HepG2 (cell line): ENCODE data around the gene INF2. TPM values are rescaled to one million over a fixed set of nuclear protein-coding genes. Genes with fewer than 3 reads are reported as not detected.

Experiments used
- AGO2 ChIP-seq: fragments of 200-400 bp; formaldehyde crosslinking; optimal IDR thresholded peaks from 2 replicates; pipeline ENCODE3; 2017; ENCODE audit warnings: mild to moderate bottlenecking, low read depth, low read length, moderate library complexity
- CENPBD1 ChIP-seq: sonication (generic); formaldehyde crosslinking; IDR thresholded peaks from 2 replicates; pipeline ENCODE4 v1.8.0; 2022; ENCODE audit warnings: missing genetic modification reagents, low read depth, mild to moderate bottlenecking, borderline replicate concordance
- ESRRA ChIP-seq: sonication (generic); formaldehyde crosslinking; IDR thresholded peaks from 2 replicates; pipeline ENCODE4 v1.5.1; 2020; ENCODE audit warnings: mild to moderate bottlenecking, low read depth, missing genetic modification reagents
- MLX ChIP-seq: IDR thresholded peaks from 2 replicates; pipeline ENCODE4 v1.6.1; 2016
- RBAK ChIP-seq: sonication (generic); formaldehyde crosslinking; IDR thresholded peaks from 2 replicates; pipeline ENCODE4 v1.5.1; 2020; ENCODE audit warnings: mild to moderate bottlenecking, missing genetic modification reagents
- REXO4 ChIP-seq: sonication (generic); formaldehyde crosslinking; IDR thresholded peaks from 2 replicates; pipeline ENCODE4 v1.8.0; 2022; ENCODE audit warnings: missing genetic modification reagents, mild to moderate bottlenecking, borderline replicate concordance
- SIX1 ChIP-seq: sonication (generic); formaldehyde crosslinking; IDR thresholded peaks from 2 replicates; pipeline ENCODE4 v1.4.0; 2020; ENCODE audit warnings: missing genetic modification reagents, borderline replicate concordance
- YY1 ChIP-seq: IDR thresholded peaks from 2 replicates; pipeline ENCODE4 v1.6.1; 2011; ENCODE audit warnings: low read length, low read depth, moderate library complexity, mild to moderate bottlenecking; ENCODE audit not compliant: insufficient read depth, insufficient replicate concordance
- ZBTB20 ChIP-seq: sonication (generic); formaldehyde crosslinking; IDR thresholded peaks from 2 replicates; pipeline ENCODE4 v1.8.1; 2023; ENCODE audit warnings: missing genetic modification reagents, low read depth, mild to moderate bottlenecking, borderline replicate concordance
- ZFY ChIP-seq: sonication (generic); formaldehyde crosslinking; IDR thresholded peaks from 2 replicates; pipeline ENCODE4 v1.4.0; 2020; ENCODE audit warnings: missing genetic modification reagents
- ZNF34 ChIP-seq: sonication (generic); formaldehyde crosslinking; IDR thresholded peaks from 2 replicates; pipeline ENCODE4 v1.4.0; 2020; ENCODE audit warnings: mild to moderate bottlenecking, missing genetic modification reagents, borderline replicate concordance
- ZNF430 ChIP-seq: sonication (generic); formaldehyde crosslinking; IDR thresholded peaks from 2 replicates; pipeline ENCODE4 v1.9.0; 2021; ENCODE audit warnings: mild to moderate bottlenecking, missing genetic modification reagents
- ZNF503 ChIP-seq: sonication (generic); formaldehyde crosslinking; IDR thresholded peaks from 2 replicates; pipeline ENCODE4 v1.4.0; 2020; ENCODE audit warnings: missing genetic modification reagents
- ZNF704 ChIP-seq: sonication (generic); formaldehyde crosslinking; IDR thresholded peaks from 2 replicates; pipeline ENCODE4 v1.8.1; 2023; ENCODE audit warnings: mild to moderate bottlenecking, inconsistent platforms, moderate library complexity, missing genetic modification reagents, borderline replicate concordance
- ZNF850 ChIP-seq: sonication (generic); formaldehyde crosslinking; conservative IDR thresholded peaks from 2 replicates; pipeline ENCODE4 v1.9.0; 2021; ENCODE audit warnings: mild to moderate bottlenecking, missing genetic modification reagents
- ZSCAN25 ChIP-seq: sonication (generic); formaldehyde crosslinking; IDR thresholded peaks from 2 replicates; pipeline ENCODE4 v1.8.0; 2022; ENCODE audit warnings: mild to moderate bottlenecking, missing genetic modification reagents
- polyA plus RNA-seq, 8 experiments: library from polyadenylated mRNA; depleted of rRNA in 3 of 8; stranded (reverse) in 7 of 8; unstranded in 1 of 8; fragments of >200 nt; fragmentation: Illumina TruSeq in 4 of 8; extraction: Trizol in 4 of 8; gene quantifications; 2 replicates each; pipeline versions ENCODE4 v1.2.1 to v1.2.3, GENCODE V29; 2011 to 2016; ENCODE audit warnings: low read depth in 4 of 8, missing spikeins in 1 of 8, mixed read lengths in 1 of 8; ENCODE audit not compliant: insufficient read depth in 1 of 8
- total RNA-seq, 5 experiments: library from RNA; depleted of rRNA; stranded (reverse); fragments of >200 nt; fragmentation: Illumina TruSeq; extraction: Trizol; gene quantifications; 2 replicates each; pipeline ENCODE4 v1.2.3, GENCODE V29; 2016; ENCODE audit warnings: low read depth in 1 of 5
- TF ChIP-seq, protein P1 (sequence below): IDR thresholded peaks from 2 replicates; pipeline ENCODE4 v1.6.1; 2016; ENCODE audit warnings: missing genetic modification reagents, missing compliant biosample characterization
- TF ChIP-seq, protein P2 (sequence below): sonication (generic); formaldehyde crosslinking; IDR thresholded peaks from 2 replicates; pipeline ENCODE4 v1.4.0; 2020; ENCODE audit warnings: mild to moderate bottlenecking, missing genetic modification reagents
- TF ChIP-seq, protein P3 (sequence below): sonication (generic); formaldehyde crosslinking; IDR thresholded peaks from 2 replicates; pipeline ENCODE4 v1.5.0; 2020; ENCODE audit warnings: mild to moderate bottlenecking, missing genetic modification reagents
- TF ChIP-seq, protein P4 (sequence below): sonication (generic); formaldehyde crosslinking; IDR thresholded peaks from 2 replicates; pipeline ENCODE4 v1.5.0; 2020; ENCODE audit warnings: mild to moderate bottlenecking, low read depth, missing genetic modification reagents, borderline replicate concordance

Gene INF2
- total and polyA plus RNA-seq, 2 of the 13 experiments (the other 11 are each of a cell fraction or from before 2014, with no cell fraction given), result 16.4 to 26.4 TPM

- TF ChIP-seq ESRRA (CRISPR knock-in tag) (peak; percentile 93), CENPBD1 (CRISPR knock-in tag) (no peak), AGO2 (peak; percentile 55), ZFY (peak; percentile 79), MLX (peak; percentile 93), YY1 (peak; percentile 66), SIX1 (CRISPR knock-in tag) (peak; percentile 54; the same call in 1 of the 2 replicates), ZNF430 (CRISPR knock-in tag) (peak; percentile 93), ZNF34 (CRISPR knock-in tag) (no peak), ZNF503 (CRISPR knock-in tag) (no peak), REXO4 (CRISPR knock-in tag) (no peak), RBAK (CRISPR knock-in tag) (no peak), ZBTB20 (CRISPR knock-in tag) (peak; percentile 89; the same call in 1 of the 2 replicates), ZSCAN25 (CRISPR knock-in tag) (peak; percentile 83), ZNF850 (CRISPR knock-in tag) (no peak), ZNF704 (CRISPR knock-in tag) (no peak)
- TF ChIP-seq, protein P1, sequence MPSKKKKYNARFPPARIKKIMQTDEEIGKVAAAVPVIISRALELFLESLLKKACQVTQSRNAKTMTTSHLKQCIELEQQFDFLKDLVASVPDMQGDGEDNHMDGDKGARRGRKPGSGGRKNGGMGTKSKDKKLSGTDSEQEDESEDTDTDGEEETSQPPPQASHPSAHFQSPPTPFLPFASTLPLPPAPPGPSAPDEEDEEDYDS (CRISPR knock-in tag), result peak; percentile 82
- TF ChIP-seq, protein P2, sequence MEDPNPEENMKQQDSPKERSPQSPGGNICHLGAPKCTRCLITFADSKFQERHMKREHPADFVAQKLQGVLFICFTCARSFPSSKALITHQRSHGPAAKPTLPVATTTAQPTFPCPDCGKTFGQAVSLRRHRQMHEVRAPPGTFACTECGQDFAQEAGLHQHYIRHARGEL (CRISPR knock-in tag), result no peak
- TF ChIP-seq, protein P3, sequence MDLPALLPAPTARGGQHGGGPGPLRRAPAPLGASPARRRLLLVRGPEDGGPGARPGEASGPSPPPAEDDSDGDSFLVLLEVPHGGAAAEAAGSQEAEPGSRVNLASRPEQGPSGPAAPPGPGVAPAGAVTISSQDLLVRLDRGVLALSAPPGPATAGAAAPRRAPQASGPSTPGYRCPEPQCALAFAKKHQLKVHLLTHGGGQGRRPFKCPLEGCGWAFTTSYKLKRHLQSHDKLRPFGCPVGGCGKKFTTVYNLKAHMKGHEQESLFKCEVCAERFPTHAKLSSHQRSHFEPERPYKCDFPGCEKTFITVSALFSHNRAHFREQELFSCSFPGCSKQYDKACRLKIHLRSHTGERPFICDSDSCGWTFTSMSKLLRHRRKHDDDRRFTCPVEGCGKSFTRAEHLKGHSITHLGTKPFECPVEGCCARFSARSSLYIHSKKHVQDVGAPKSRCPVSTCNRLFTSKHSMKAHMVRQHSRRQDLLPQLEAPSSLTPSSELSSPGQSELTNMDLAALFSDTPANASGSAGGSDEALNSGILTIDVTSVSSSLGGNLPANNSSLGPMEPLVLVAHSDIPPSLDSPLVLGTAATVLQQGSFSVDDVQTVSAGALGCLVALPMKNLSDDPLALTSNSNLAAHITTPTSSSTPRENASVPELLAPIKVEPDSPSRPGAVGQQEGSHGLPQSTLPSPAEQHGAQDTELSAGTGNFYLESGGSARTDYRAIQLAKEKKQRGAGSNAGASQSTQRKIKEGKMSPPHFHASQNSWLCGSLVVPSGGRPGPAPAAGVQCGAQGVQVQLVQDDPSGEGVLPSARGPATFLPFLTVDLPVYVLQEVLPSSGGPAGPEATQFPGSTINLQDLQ, result peak; percentile 37; the same call in 1 of the 2 replicates
- TF ChIP-seq, protein P4, sequence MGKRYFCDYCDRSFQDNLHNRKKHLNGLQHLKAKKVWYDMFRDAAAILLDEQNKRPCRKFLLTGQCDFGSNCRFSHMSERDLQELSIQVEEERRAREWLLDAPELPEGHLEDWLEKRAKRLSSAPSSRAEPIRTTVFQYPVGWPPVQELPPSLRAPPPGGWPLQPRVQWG (CRISPR knock-in tag), result no peak
Measured at GRCh38 chr14:104735830-104736642, 46.6 kb downstream of the INF2 start (continued).
